Chondrocyte (in vitro differentiated cells): ENCODE results near the gene B9D2. TPM values are rescaled to one million over a fixed set of nuclear protein-coding genes. Genes with fewer than 3 reads are reported as not detected.

Experiments used
- DNase-seq: peaks from one replicate; pipeline ENCODE4 v3.0.0; 2021; ENCODE audit warnings: mixed read lengths, low spot score
- H3K27ac Mint-ChIP-seq: one replicate; pipeline ENCODE4 v1.8.0; 2021; ENCODE audit warnings: mild to moderate bottlenecking, moderate library complexity, mixed read lengths; ENCODE audit not compliant: unreplicated experiment
- H3K27me3 Mint-ChIP-seq: 2 replicates; pipeline ENCODE4 v1.8.0; 2021; ENCODE audit warnings: low read depth, mixed read lengths
- H3K36me3 Mint-ChIP-seq: 2 replicates; pipeline ENCODE4 v1.8.0; 2021; ENCODE audit warnings: low read depth, mixed read lengths
- H3K4me1 Mint-ChIP-seq: 2 replicates; pipeline ENCODE4 v1.8.0; 2021; ENCODE audit warnings: low read depth, mild to moderate bottlenecking, mixed read lengths
- H3K4me3 Mint-ChIP-seq: one replicate; pipeline ENCODE4 v1.8.0; 2021; ENCODE audit warnings: mild to moderate bottlenecking, moderate library complexity, mixed read lengths; ENCODE audit not compliant: unreplicated experiment
- H3K9me3 Mint-ChIP-seq: 2 replicates; pipeline ENCODE4 v1.8.0; 2021; ENCODE audit warnings: low read depth, mixed read lengths
- CTCF ChIP-seq: fragments of 200-600 bp; sonication (generic); IDR thresholded peaks from 2 replicates; pipeline ENCODE4 v1.5.0; 2021; ENCODE audit warnings: antibody characterized with exemption, mild to moderate bottlenecking, moderate library complexity
- total RNA-seq: library from RNA; stranded (reverse); gene quantifications from 3 replicates; pipeline ENCODE4 v1.2.1, GENCODE V29; 2021

Gene B9D2
- total RNA-seq, 1 donor from 2014 or later, result 2.0 TPM

- Mint-ChIP-seq H3K36me3 (peaks cover 22% of the 10 kb centered on the region), H3K9me3 (no peaks in the 10 kb centered on the region), H3K4me1 (peaks cover 36% of the 10 kb centered on the region), H3K27me3 (no peaks in the 10 kb centered on the region), H3K4me3 (peak overlapping the region; percentile 27), H3K27ac (peak overlapping the region; percentile 94)
- DNase-seq, result peak; percentile 59
- no peak for TF ChIP-seq CTCF
Measured at GRCh38 chr19:41307954-41308449, 55.9 kb downstream of the B9D2 start.

- Mint-ChIP-seq H3K9me3 (no peaks in the 10 kb centered on the region), H3K36me3 (peaks cover 25% of the 10 kb centered on the region), H3K4me3 (no peak overlapping the region), H3K4me1 (peaks cover 31% of the 10 kb centered on the region), H3K27ac (peak overlapping the region; percentile 94), H3K27me3 (no peaks in the 10 kb centered on the region)
- DNase-seq, result no peak
- TF ChIP-seq CTCF, result no peak
Measured at GRCh38 chr19:41307090-41307875, 56.7 kb downstream of the B9D2 start.

- Mint-ChIP-seq H3K36me3 (peaks cover 31% of the 10 kb centered on the region), H3K27me3 (no peaks in the 10 kb centered on the region), H3K9me3 (no peaks in the 10 kb centered on the region), H3K4me1 (peaks cover 20% of the 10 kb centered on the region), H3K27ac (peak overlapping the region; percentile 94), H3K4me3 (no peak overlapping the region)
- DNase-seq, result peak; percentile 83
- TF ChIP-seq CTCF, result no peak
Measured at GRCh38 chr19:41305927-41306793, 57.8 kb downstream of the B9D2 start.

DNA sequence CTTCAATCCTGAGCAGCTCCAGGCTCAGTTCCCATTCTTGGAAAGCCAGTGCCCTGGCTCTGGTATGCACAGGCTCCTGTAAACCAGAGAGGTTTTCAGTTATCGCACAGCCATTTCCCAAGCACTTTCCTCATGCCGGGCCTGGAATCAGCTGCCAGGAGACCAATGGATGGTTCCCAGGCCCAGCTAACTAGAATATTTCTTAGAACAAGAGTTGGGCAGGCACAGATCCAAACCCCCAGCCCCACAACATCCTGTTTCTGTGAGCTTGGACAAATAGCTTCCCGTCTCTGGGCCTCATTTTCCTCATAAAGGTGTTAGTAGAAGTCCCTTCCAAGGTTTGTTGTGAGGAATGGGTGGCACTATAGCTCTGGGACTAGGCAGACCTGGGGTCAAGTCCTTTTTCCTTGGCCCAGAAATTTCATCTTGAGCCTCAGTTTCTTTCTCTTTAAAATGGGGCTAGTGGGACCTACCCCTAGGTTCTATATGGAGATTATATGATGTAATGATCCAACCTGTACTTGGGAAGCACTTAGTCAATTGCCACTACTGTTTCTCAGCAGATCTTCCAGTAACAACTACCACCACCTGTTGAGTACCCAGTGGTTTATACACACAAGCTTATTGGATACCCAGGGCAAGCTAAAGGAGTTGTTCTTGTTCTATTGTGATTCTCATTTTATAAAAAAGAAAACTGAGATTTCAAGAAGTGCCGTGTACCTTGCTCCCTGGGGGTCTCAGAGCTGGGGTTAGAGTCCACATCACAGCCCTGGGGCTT, 59.1 kb downstream of the B9D2 start:
- Mint-ChIP-seq H3K9me3 (no peaks in the 10 kb centered on the region), H3K4me1 (peaks cover 20% of the 10 kb centered on the region), H3K36me3 (peaks cover 37% of the 10 kb centered on the region)

More for the DNA sequence above, 59.1 kb downstream of the B9D2 start:
- TF ChIP-seq CTCF, result no peak
- DNase-seq, result no peak
- Mint-ChIP-seq H3K27me3 (no peaks in the 10 kb centered on the region), H3K27ac (no peak overlapping the region), H3K4me3 (no peak overlapping the region)

Other genes starting within 250 kb of the B9D2 start
- not detected in 3 replicates for gene CYP2F1, start 249.7 kb downstream of the B9D2 start, total RNA-seq
- gene CYP2S1, start 170.9 kb downstream of the B9D2 start, total RNA-seq, result not detected in 3 replicates
- 151 to 218 TPM (median 214 TPM) in 3 replicates for gene AXL, start 144.9 kb downstream of the B9D2 start, total RNA-seq
- 158 to 195 TPM (median 161 TPM) in 3 replicates for gene HNRNPUL1, start 99.8 kb downstream of the B9D2 start, total RNA-seq
- gene CCDC97, start 54.0 kb downstream of the B9D2 start, total RNA-seq, result 21.8 to 33.2 TPM (median 25.5 TPM) in 3 replicates
- 188 to 197 TPM (median 195 TPM) in 3 replicates for gene TGFB1, start 10.2 kb downstream of the B9D2 start, total RNA-seq
- 4.8 to 6.8 TPM (median 5.4 TPM) in 3 replicates for gene TMEM91, start 12.4 kb upstream of the B9D2 start, total RNA-seq
- 5.5 to 7.6 TPM (median 6.2 TPM) in 3 replicates for gene EXOSC5, start 33.2 kb upstream of the B9D2 start, total RNA-seq
- 11.6 to 14.6 TPM (median 14.0 TPM) in 3 replicates for gene BCKDHA, start 33.7 kb upstream of the B9D2 start, total RNA-seq
- 0.23 to 0.70 TPM in 2 of 3 replicates, not detected in the other for gene B3GNT8, start 63.2 kb upstream of the B9D2 start, total RNA-seq
- gene DMAC2, start 75.8 kb upstream of the B9D2 start, total RNA-seq, result 27.9 to 28.0 TPM (median 28.0 TPM) in 3 replicates
- gene ERICH4, start 79.0 kb upstream of the B9D2 start, total RNA-seq, result not detected in 3 replicates
- not detected in 3 replicates for gene CEACAM21, start 212.0 kb upstream of the B9D2 start, total RNA-seq